GM12801 (cell line): ENCODE results near the gene NR2C2.

Source experiments
- CTCF ChIP-seq: IDR thresholded peaks from one replicate; pipeline ENCODE4 v1.5.1; 2011; ENCODE audit warnings: control low read depth; ENCODE audit not compliant: insufficient read length; ENCODE audit errors: extremely low read depth

Gene NR2C2

GRCh38 chr3:14947100-14947885 is at the start of gene NR2C2:
Gene NR2C2 (plus strand): TSS chr3:14947583. CDS start chr3:15003915, 56,332 bp downstream.
- no peak for TF ChIP-seq CTCF

GRCh38 chr3:14898929-14899328 is 48.5 kb upstream of the NR2C2 start:
- TF ChIP-seq CTCF, result no peak

- no peak for TF ChIP-seq CTCF
Observed at GRCh38 chr3:14899993-14900618, 47.3 kb upstream of the NR2C2 start.

- no peak for TF ChIP-seq CTCF
Observed at GRCh38 chr3:14900881-14901873, 46.2 kb upstream of the NR2C2 start.

- no peak for TF ChIP-seq CTCF
Observed at GRCh38 chr3:14902719-14903118, 44.7 kb upstream of the NR2C2 start.

- no peak for TF ChIP-seq CTCF
Observed at GRCh38 chr3:14905055-14905657, 42.2 kb upstream of the NR2C2 start.
